Stimulated activated CD8-positive, alpha-beta memory T cell treated with anti-CD3 and anti-CD28 coated beads, Interleukin-15, amount 100 ng/mL, for 1 hour (primary cell): Measurements from ENCODE around the gene TRAF3IP3.

Experiments used
- DNase-seq: peaks from one replicate; pipeline ENCODE4 v3.0.0-alpha.2; 2020; ENCODE audit warnings: low read depth

The TRAF3IP3 gene

GRCh38 chr1:209827384-209828262 lies 71.8 kb downstream of the TRAF3IP3 start, which contains the start of gene UTP25:
TSS of gene UTP25 (plus strand) at chr1:209827972. CDS start at chr1:209828064, 92 bp downstream.
- peak; percentile 91 for DNase-seq

GRCh38 chr1:209829716-209830115 lies 73.9 kb downstream of the TRAF3IP3 start:
- DNase-seq = no peak

GRCh38 chr1:209830722-209831121 lies 74.9 kb downstream of the TRAF3IP3 start:
- DNase-seq = no peak

- DNase-seq = no peak
Measured at GRCh38 chr1:209831615-209832014, 75.8 kb downstream of the TRAF3IP3 start.
